ENCODE measurements around the gene LDB2. TPM values are rescaled to one million over a fixed set of nuclear protein-coding genes. Genes with fewer than 3 reads are reported as not detected.

The LDB2 gene
- total RNA-seq, 1 experiment from 2014 or later: 33.5 TPM

DNA sequence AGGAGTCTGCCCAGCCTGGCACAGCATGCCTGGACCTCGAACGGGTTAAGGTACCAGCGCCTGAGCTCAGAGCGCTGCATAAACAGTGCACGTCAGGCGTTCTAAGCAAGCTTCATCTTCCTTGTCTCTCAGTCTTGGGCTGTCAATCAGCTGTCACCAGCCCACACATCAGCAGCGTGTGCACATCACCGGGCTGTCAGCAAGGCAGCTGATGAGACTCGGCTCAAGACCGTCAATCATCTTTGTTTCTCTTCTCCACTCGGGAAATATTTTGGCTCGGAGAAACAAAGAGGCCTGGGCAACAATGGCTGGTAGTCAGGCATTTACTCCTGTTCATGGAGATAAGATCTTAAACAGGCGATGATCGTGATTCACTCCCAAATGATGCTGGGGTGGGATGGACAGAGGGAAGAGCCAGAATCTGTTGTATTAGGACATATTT, 141.3 kb downstream of the LDB2 start:
- peak; percentile 83 for DNase-seq (ENCODE audit: low read depth)

DNA sequence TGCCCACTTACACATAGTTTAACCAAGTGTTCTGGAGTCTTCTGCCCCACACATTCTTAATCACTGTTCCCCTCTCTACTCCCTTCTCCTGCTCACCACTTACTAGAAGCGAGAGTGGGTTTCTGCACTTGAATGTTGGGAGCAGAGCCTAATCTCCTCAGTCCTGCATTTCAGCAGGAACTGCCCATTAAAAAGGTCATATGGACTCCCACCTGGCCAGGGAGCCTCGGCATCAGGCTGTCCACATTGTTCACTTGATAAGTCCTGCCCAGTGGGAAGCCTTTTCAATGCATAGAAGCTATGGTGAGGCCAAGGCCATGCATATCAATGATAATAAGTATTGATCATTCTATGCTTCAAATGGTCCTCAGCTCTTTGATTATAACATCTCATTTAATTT, 144.3 kb downstream of the LDB2 start:
- no peak for DNase-seq (ENCODE audit: low read depth)

DNA sequence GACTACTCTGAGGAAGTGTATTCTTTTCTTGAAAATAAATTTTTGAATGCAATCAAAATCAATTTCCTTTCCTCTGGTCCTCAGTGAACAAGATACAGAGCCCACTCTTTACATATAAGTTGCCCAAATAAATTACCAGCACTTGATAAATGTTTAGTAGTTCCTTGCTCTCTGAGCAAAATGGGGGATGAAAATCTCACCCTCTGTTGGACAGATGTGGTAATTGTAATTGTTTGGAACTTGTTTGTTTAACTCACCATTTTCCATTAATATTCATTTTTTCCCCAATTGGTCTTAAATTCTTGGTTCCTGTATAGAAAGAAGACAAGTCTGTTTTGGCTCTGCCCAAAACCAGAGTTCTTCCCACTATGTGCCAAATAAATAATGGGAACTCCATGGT, 146.3 kb downstream of the LDB2 start:
- DNase-seq (ENCODE audit: low read depth): peak; percentile 25

DNA sequence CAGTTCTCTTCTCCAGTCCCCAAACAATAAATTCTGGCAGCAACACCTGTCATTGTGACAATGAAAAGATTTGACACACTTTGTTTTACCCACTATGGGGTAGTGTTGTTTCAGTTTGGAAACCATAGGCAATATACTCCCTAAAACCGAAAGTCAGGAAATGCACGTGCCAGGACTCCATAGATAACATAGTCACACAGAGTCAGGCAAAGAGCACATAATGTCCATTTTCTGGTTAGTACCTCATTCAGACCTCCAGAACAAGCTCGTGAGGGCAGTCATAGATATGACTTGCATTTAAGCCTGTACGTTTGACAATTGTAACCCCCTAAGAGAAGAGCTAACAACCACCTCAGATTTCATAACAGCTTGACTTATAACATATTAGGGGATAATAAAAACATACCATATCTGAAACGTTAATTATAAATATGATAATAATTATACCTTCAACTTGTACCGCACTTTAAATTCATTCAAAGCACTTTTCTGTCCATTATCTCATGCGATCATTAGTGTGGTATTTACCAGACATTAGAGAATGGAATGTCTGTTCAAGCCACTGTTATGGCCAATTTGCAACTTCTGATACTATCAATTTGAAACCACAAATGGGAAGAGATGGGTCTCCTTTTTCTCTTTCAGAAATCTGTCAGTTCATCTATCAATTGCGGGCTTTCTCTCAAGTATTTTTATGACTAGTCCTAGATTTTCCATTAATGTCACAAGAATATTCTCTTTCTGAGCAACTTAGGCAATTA, 147.4 kb downstream of the LDB2 start:
- peak; percentile 14 for DNase-seq (ENCODE audit: low read depth)

DNA sequence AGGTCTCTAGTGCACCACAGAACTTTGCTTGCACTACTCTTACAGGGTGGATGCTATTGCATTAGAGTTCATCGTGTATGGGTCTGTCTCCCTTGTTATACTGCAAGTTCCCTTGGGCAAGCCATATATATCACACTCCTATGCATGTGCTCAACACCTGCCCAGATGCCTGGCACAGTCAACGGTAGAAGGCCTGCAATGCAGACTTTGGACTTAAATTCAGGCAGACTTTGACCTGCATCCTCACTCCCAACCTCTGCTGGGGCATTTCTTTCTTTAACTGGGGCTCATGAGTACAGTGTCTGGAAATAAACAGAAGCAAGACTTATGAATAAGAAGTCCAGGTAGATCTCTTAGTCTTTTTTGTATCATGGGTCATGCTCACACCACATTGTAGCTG, 148.2 kb downstream of the LDB2 start:
- no peak for DNase-seq (ENCODE audit: low read depth)

DNA sequence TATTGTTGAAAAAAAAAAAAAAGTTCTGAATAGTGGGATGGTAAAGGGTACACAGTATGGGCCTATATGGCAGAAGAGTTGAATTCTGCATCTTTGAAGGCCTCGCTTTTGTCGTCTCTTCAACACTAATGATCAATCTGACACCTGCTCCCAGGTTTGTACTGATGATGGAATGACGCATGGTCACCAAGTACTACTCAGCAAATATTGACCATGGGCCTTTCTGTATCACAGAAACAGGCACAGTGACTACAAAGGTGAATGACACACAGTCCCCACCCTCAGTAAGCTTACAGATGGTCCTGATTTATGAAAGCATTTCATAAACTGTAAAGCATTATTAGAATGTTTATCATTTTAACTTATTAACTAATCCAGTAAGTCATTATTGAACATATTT, 152.6 kb downstream of the LDB2 start:
- DNase-seq (ENCODE audit: low read depth): no peak

DNA sequence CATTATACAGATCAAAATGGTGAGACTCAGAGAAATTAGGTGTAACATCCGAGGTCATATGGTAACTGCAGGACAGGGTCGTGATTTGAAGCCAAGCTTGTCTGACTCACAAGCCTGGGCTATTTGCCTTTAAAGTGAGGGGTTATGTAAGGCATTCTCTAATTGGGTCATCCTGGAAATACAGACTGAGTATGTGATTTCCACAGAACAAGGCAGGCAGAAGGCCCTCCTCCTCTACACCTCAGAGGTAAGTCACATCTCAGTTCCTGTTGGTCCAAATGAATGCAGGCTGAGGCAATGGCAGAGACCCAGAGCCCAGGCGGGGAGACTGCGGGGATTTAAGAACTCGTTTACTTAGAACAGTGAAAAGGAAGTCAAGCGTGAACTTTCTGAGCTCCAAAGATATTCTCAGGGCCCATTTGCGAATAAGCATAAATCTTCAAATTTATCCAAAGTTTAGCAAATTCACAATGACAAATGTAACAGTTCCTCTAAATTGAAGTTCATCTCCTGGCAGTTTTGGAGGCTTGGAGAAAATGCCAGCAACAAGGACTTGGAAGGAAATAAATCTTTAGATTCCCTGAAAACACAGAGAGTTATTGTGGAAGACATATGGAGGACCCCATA, 153.3 kb downstream of the LDB2 start:
- DNase-seq (ENCODE audit: low read depth): peak; percentile 83

DNA sequence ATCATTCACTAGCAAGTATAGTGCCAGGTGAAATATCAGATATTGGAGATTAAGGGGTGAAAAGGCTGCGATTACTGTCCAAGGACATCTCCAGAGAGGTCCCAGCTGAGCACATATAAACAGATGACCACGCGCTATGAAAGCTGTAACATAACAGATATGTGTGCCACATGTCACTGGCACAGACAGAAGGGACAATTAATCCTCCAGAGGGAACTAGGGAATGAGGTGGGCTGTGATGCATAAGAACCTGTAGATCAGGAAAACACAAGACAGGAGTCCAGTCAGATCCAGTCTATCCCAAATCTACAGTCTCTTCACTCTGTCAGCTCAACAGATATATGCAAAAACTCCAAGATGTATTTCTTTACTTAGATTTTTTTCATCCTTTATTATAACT, 157.2 kb downstream of the LDB2 start:
- DNase-seq (ENCODE audit: low read depth): no peak

DNA sequence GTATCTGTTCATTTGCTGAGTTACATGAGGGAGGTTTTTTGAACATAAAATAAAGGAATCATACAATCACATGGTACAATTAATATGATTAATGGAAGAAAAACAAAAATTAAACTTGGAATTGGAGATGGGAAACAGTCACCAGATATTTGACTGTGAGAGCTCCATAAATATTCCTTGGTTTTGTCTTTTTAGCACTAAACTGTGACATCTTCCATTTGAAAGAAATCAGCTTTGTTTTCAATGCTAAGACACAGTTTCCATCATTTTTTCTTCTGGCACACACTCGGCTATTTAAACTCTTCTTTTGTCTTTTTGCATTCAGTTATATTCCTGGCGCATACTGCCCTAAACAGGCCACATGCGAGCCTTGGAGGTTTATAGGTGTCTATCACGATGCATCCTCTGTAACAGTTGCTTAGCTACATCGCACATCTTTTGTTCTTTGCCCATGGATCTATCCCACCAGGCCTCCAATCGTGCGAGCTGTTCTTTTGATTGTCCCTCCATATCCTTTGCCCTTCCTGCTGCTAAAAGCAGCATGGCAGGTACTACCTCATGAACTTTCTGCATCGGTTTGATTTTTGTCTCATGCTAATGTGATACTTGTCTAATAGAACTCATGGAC, 158.3 kb downstream of the LDB2 start:
- DNase-seq (ENCODE audit: low read depth): no peak

DNA sequence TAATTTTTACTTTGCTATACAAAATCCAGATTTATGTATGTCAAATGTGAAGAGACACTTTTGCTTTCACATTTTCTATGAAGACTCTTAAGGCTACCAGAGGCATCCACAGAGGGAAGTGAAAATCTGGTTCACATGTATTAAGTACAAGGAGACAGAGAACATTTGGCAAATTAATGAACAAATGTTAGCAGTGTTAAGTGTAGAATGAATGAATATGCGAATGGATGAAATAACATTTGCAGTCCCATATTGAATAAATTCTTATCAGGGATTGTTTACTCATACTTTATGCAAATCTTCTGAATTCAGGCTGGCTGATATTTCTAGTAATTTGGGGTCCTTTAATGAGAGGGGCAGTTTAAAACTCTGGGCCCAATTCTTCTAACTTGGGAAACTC, 159.9 kb downstream of the LDB2 start:
- no peak for DNase-seq (ENCODE audit: low read depth)

DNA sequence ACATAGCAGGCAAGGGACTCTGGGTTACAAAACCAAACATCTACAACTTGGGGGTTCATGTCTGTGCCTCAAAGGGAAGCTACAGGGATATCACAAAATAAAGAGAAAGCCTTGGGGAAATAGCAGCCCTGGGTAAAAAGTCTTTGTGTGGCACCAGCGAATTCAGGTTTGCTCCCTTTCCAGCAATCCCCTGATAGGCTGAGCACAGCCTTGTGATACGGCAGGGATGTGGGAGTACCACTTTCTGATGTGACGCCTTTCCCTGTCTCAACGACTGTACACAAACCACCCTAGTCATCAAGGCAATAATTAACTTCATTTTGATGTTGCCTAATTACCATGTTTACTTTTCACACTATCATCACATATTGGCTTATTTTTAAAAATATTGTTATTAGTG, 164.9 kb downstream of the LDB2 start:
- no peak for DNase-seq (ENCODE audit: low read depth)

DNA sequence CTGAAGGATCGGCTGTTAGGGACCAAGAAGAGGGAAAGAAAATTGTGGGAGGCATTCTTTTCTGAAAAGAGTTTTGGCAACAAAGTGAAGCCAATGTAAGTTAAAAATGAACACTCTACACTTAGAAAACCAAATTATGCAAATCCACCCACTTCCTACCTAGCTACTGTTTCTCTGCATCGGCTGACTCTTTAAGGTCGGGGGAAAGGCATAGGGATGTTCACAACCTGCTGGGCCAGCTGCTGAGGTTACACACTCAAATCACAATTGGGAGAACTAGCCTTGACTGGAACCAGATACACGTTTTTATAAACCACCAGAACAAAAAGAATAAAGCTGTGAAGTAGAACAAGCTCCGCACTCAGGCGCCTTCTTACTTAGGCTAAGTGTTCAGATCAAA, 165.7 kb downstream of the LDB2 start:
- no peak for DNase-seq (ENCODE audit: low read depth)

DNA sequence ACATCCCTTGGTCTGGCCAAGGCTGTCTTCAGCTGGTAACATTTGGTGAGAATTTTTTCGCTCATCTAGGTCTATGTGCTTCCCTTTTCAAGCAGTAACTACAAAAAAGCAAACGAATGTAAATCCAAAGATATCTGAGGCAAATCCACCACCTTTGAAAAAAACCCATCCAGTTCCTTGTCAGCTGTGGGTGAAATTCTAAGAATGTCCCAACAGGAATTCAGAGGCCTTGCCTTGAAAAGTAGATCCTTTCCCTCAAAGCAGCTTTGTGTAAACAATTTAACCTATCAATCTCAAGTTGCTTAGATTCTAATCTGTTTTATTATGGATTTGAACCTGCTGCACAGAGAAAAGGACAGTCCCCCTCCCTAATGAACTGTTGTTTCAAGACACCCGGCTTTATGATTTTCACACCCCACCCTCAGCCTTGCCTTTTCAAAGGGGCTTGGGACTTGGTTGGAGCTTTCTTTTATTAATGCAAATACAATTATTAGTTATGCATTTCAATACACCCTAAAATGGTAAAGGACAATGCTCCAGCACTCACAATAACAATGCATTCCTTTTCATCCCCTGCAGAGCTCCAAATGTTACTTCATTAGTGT, 166.6 kb downstream of the LDB2 start:
- peak; percentile 37 for DNase-seq (ENCODE audit: low read depth)

DNA sequence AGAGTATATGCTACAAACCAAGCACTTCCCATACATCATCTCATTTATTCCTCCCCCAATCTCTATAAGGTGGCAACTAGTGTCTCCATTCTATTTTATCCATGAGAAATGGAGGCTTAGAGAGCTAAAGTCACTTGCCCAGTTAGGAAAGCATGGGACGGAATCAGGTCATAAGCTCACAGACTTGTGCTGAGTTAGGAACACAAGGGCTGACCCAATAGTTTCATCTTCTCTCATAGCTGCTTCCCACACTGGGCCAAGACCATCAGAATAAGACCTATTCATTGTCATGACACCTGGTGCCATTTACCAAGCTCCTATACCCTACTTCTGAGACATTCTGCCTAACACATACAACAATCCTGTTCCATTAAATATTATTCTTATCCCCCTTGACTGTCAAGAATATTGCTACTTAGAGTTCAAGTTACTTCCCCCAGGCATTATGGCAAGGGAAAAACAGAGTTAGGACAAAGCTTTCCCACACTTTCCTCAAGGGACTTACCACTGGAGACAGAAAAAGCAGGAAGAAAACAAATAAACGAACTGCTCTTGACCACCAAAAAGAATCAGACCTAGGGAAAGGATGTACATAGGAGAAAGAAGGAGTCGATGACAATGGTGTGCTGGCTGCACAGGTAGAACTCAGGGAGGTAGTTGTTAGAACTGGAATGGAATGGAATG, 167.8 kb downstream of the LDB2 start:
- peak; percentile 20 for DNase-seq (ENCODE audit: low read depth)

DNA sequence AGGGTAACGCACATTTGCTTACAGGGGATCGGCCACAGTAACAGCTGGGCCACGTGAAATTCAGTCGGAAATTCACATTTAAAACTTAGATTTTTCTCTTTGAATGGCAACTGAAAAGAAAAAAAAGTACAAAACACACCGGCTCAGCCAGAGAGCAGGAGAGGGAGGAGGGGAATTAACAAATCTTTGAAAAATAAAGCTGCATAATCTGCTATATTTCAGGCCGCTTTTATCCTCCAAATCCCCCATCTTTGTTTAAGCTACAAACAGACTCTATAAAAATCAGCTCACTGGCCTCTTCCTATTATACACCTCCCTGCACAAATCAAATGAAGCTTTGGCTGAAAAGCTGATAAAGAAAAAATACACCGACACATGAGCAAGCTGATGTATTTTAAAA, 169.1 kb downstream of the LDB2 start:
- no peak for DNase-seq (ENCODE audit: low read depth)

DNA sequence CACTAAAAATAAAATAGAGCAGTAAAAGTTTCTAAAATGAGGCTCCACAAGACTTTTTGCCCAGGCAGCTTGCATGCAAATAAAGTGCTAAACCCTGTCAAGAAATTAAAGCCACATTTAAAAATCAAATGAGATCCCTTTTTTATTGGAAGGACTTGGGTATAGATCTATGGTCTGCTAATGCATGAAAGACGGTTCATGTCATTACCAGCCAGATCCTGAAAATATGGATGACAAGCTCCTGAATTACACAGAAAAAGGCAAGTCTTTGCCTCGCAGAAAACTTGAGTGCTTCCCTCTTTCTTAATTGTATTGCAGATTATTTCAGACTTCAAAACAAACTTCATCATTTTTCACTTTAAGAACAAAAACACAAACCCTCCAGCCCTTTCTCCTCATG, 169.6 kb downstream of the LDB2 start:
- no peak for DNase-seq (ENCODE audit: low read depth)

DNA sequence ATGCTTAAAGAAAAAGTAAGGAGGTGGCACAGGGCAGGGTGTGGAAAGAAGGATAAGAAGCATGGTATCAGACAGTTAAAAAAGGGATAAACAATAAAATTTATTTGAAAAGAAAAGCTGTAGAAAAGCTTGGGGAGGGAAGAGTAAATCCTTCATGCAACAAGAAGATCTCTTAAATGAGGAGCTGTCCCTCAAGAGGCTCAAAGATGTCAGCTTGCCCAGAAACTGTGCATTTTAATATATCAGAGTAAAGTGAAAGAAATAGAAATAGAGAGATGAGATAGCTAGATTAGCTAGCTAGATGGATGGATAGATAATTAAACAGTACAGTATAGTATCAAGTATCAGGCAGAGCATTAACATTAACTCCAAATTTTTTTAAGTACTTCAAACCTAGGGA, 170.3 kb downstream of the LDB2 start:
- DNase-seq (ENCODE audit: low read depth): no peak

DNA sequence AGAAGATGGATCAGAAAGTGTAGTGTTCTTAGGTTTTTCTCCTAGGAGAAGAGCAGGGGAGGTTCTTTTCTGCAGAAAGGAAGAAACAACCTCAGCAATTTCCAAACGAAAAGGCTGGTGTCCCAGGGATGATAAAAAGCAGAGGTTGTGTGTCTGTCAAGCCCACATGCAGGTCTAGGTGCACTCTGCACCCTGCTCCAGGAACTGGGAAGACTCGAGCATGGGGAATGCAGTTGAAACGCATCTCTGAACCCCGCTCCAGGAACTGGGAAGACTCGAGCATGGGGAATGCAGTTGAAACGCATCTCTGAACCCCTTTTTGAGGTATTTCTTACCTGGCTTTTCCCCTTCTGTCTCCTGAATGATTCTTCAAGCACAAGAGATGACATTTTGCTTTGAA, 171.2 kb downstream of the LDB2 start:
- DNase-seq (ENCODE audit: low read depth): no peak

DNA sequence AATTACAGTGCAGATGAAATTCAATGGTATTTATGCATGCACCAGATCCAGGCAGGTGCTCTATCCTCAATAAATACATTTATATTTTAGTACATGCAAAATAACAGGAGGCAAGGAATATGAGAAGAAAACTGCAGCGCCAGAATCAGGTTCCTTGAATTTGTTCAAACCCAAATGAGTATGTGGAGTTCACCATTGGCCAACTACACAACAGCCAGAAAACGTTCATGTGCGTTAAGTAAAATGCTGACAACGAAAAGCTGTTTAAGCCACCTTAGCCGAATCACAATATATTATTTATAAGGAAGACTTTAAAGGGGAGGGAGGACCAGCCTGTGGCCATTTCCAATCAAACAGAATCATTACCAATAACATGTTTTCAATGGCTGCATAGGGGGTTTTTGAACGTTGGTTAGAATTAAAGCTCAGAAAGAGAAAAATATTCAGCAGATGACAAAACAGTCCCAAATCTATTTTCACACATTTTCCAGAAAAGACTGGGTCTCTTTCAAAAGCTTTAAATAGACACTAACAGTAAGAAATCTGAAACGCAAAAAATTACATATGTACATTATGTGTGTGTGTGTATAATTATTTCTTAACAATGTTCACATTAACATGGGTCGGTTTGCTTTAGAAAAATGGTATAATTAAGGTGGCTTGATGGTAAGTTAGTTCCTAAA, 171.9 kb downstream of the LDB2 start:
- no peak for DNase-seq (ENCODE audit: low read depth)

DNA sequence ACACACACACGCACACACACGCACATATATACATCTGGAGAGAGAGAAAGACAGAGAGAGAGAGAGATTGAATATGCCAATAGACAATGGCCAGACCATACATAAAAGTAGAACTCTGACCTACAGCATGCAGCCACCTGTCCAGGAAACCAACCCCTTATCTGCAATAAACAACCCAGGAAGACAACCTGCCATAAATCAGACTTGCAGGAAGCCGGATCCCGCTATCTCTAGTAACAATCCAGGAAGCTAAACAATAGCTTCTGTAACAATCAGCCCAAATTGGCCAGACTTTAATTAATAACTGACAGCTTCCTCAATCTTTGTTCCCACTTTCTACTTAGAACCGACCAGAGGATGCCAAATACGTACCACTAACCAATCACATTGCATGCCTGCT, 173.2 kb downstream of the LDB2 start:
- no peak for DNase-seq (ENCODE audit: low read depth)

DNA sequence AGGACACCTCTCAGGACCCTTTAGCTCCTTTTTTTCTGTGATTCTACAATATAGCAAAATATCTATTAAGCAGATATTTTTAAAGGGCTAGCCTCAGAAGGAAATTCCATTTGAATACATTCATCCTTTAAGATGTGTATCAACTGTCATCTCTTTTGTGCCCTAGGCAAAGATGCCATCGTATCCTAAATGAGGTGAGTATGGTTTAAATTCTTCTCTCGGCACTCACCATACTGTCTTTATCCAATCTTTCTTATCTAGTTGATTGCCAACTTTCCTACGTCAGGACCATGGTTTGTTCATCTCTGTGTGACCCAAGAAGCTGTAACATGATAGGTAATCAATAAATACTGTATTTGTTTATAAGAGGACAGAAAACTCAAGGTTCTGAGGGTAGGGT, 176.0 kb downstream of the LDB2 start:
- peak; percentile 77 for DNase-seq (ENCODE audit: low read depth)

Measured in M059J (cell line).